Stimulated activated CD4-positive, alpha-beta T cell treated with anti-CD3 and anti-CD28 coated beads, Interleukin-1b, Interleukin-23, amount 100 ng/mL, for 24 hours (primary cell): ENCODE results near the gene TLE7.
A peak's percentile ranks its signal among the peaks of the same experiment; 100 is the strongest.

Experiments used
- DNase-seq, 4 experiments: peaks; one replicate each; pipeline ENCODE4 v3.0.0-alpha.2; 2020; ENCODE audit warnings: low read depth in 4 of 4, low spot score in 1 of 4

TLE7 gene

GRCh38 chr16:71442051-71442440 lies at the start of gene TLE7:
Gene TLE7, minus strand, starts transcription at chr16:71442054. Its CDS starts 8,730 bp downstream, at chr16:71433324.
- DNase-seq, result no peak

DNA sequence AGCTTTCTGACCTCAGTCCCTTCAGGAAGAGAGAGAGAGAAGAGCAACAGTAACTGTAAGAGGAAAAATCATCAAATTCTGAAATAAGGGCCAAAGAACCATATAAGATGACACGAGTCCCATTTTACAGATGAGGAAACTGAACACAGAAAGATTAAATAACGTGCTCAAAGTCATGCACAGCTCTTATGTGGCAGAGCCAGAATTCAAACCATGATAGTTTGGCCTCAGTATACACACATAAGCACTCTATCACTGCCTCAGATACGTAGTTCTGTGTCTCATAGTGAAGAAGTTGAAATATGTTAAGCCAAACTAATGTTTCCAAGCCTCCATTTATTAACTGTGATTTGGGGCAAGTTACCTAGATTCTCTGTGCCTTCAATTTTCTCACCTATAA lies 49.2 kb upstream of the TLE7 start:
- no peak for DNase-seq

GRCh38 chr16:71490361-71490760 lies 48.5 kb upstream of the TLE7 start:
- no peak for DNase-seq

- DNase-seq, result no peak
Measured at GRCh38 chr16:71489122-71489521, 47.3 kb upstream of the TLE7 start, which contains the start of gene ZNF19. Gene ZNF19, minus strand, starts transcription at chr16:71489324. Its CDS starts 7,210 bp downstream, at chr16:71482114.

DNA sequence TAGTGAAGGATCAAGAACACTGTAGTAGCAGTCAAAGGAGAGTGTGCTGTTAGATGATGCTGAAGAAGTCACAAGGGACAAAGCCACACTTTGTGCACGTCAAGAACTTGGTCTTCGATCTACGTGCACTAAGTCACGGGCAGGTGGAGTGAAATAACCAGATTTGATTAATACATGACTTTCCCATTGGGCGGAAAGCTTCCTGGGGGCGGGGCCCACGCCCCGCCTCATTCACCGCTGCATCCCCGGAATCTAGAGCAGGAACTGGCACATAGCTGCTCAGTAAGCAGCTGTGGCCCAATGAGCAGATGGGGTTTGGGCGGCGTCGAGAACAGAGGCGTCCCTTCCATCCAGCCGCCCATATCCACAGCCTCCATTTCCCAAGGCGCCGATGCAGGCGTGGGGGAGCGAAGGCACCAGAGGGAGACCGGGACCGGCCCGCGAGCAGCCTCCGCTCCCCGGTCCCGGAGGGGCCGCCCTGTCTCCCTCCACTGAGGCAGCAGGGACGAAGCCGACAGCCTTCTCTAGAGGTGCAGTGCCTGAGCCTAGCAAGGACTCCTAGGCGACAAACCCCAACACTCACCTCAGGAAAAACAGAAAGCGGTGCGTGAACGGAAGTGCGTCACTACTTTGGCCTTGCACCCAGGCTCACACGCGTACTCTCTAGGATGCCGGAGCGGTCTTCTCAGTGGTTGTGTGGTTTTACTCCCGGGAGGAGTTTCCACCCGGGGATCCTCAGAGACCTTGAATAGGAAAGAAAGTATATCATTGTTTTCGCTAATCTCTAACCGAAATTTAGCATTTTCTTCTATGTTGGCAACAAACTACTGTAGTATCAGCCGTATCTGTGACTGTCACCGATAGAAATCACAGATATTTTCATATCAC lies 42.4 kb upstream of the TLE7 start:
- DNase-seq, result peak; percentile 48 to 69 (median 56)

- DNase-seq, result no peak
Measured at GRCh38 chr16:71482569-71482968, 40.7 kb upstream of the TLE7 start.

DNA sequence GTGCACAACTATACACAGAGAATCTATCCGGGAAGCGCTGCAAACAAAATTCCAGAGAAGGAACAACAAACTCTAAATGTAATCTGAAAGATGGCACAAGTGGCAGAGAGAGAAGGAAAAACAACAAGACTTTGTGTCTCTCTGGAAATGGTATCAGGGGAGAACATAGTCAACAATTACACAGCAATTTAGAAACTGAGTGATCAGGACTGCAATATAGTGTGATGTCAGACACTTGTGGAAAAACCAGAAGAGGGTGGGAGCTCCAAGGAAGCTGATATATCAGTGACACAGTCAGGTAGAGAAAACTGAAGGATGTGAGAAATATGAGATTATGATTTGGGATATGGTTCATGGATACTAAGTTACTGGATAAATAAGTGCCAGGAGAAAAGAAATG lies 39.1 kb upstream of the TLE7 start:
- DNase-seq, result no peak

DNA sequence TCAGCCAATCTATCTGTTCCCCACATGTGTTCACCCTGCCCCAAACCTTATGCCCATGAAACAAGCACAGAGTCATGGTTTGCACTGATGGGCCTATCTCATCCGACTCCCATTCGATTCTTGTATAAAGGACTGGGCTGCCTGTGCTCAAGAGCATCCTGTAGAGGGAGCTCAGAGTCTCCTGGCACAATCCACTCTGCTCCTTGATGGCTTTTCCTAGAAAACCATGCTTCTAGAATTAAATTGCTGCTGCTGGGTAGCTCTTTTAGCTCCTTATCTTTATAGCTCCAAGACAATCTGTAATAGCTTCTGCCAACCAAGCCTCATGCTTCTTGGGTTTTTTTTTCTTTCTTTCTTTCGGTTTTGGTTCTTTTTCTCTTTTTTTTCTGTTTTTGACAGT lies 37.6 kb upstream of the TLE7 start:
- no peak for DNase-seq

- no peak for DNase-seq
Measured at GRCh38 chr16:71476457-71477124, 34.7 kb upstream of the TLE7 start.

DNA sequence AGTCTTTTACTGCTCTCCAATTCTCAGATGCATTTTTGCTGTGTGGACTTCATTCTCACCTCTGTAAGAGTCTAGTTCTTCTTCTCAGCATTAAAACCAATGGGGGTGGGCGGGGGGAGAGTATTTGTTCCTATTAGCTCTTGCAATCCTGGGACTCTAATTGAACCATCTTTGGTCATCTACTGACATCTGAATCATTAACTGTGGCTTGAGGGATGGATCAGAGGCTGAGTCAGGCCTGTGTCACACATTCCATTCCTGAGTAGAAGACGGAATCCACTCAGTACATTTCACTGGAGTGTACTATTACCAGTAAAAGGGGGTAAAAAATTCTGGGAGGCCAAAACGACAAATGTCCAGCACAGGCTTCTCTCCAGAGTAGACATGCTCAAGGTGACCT lies 33.0 kb upstream of the TLE7 start:
- no peak for DNase-seq

- no peak for DNase-seq
Measured at GRCh38 chr16:71473891-71474290, 32.0 kb upstream of the TLE7 start.

DNA sequence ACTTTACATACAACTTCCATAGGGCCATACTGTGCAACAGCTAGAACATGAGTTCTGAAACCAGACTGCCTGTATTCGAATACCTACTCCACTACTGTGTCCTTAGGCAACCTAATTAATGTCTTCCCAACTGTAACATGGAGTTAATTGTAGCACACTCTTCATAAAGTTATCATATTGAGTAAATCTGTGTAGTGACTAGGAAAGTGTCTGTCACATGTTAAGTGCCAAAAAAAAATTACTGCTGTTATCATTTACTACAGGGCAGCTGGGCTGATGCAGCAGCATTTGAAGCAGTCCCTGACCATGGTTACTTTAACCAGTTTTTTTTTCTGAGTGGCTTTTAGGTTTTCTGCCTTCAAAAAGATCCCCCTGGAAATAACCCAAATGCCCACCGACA lies 31.1 kb upstream of the TLE7 start:
- DNase-seq, result no peak

DNA sequence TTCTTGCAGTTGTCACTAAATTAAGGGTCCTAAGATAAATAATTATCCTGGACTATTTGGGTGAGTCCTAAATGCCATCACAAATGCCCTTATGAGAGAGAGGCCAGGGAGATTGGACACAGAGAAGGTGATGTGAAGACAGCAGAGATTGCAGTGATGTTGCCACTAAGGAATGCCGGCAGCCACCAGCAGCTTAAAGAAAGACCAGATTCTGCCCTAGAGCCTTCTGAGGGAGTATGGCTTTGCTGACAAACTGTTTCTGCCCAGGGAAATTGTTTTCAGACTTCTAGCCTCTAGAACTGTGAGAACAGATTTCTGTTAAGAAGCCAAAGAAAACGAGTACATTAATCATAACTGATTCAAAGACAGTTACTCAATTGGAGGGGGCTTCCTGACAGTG lies 30.2 kb upstream of the TLE7 start:
- no peak for DNase-seq

GRCh38 chr16:71467810-71468209 lies 26.0 kb upstream of the TLE7 start:
- peak in 1 of 4 experiments; percentile 8 for DNase-seq

GRCh38 chr16:71464231-71464630 lies 22.4 kb upstream of the TLE7 start:
- no peak for DNase-seq

GRCh38 chr16:71461686-71462648 lies 20.1 kb upstream of the TLE7 start, which contains the start of gene ZNF23:
Gene ZNF23, minus strand, starts transcription at chr16:71462247. Its CDS starts 5,451 bp downstream, at chr16:71456796.
- peak; percentile 59 to 70 (median 67) for DNase-seq

DNA sequence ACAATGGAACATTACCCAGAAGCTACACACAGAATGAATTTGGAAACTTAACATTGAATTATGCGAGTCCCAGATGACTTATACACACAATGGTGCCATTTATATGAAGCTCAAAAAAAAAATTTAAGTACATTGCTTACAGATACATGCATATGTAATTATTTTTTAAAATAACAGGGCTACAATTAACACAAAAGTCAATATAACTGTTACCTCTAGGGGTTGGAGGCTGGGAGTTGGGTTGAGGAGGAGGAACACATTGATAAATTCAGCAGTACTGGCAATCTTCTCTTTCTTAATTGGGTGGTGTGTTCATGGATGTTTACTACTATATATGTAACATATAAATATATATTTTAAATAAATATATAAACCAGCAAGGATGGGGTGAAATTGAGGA lies 19.1 kb upstream of the TLE7 start:
- DNase-seq, result no peak

DNA sequence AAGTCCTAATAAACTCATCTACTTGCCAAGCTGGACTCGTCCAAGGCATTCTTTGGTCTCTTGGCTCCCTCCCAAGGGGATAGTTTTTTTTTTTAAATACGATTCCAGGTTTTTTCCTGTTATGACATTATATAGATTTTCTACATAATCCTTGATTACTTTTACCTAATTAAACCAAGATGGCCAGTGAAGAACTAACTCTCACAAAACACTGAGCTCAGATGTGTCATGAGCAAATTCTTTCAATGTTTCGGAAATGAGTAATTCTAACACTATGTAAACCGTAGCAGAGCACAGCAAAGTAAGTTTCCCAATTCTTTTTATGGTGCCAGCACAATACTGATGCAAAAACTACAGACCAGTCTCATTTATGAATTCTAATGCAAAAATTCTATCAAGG lies 18.4 kb upstream of the TLE7 start:
- no peak for DNase-seq

DNA sequence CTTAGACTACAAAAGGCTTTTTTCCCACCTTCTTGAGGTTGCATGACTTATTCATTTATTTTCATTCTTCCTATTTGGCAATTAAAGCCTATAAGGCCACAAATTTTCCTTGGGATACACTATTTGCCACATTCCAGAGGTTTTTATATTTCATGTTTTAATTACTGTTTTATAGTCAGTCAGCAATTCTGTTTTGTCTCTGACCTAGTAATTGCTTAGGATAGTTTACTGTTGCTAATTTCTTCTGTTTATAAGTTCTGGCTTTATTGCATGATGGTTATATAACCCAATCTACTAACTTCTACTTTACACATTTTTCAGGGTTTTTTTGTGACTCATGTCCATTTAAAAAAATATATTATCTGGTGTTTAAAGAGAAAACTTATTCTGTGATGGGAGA lies 17.7 kb upstream of the TLE7 start:
- no peak for DNase-seq

DNA sequence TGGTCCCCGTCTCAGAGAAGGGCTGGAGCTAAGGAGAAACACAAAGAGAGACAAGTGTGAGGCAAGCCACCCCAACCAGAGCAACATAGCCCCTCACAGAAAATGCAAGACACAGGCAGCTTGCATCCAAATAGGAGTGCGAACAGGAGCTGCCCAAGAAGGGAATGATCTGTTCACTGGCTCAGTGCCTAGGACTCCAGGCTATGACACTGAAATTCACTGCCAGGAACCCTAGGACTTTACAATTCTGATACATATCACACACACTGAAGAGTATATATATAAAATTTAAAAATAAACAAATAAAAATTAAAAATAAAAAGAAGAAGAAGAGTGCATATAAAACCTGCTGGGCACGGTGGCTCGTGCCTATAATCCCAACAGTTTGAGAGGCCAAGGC lies 14.9 kb upstream of the TLE7 start:
- DNase-seq, result no peak

DNA sequence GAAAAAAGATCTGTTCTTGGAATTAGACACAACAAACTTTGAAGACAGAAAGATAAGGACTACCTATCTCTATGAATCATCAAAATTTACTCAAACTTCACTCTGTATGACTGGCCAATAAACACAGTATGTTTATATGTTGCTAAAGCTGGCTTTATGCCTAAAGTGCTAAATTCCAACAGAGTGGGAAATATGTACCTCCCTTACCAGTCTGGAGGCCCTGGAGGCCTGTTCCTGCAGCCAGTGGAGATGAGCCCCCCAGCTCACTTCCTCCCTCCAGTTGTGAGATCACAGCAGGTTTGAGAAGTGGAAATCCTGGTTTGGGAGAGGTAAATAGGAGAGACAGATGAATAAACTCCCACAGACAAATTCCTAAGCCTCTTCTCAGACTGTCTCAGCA lies 11.2 kb upstream of the TLE7 start:
- DNase-seq, result no peak
